ENCODE data around the gene CCDC12. TPM values are rescaled to one million over a fixed set of nuclear protein-coding genes. Genes with fewer than 3 reads are reported as not detected.

The CCDC12 gene
- total RNA-seq, 1 donor from 2014 or later = 50.5 TPM

DNA sequence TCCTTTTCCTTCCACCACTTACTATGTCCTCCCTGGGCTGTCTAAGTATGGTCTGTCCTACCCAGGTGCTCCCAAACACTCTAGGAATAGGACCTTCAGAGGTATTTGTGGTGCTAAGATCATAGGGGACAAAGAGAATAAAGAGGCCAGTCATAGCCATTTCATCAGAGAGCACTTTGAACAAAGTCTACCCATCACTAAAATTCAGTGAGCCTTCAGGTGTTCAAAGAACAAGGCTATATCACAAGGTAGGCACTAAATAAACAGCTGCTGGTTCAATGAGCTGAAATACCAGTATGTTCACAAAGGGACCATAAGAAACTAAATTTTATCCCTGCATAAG lies 41.7 kb upstream of the CCDC12 start:
- peaks cover 12% of the 10 kb centered on the region for H3K4me1 Mint-ChIP-seq
- H3K27me3 Mint-ChIP-seq (ENCODE audit: low read depth) = no peaks in the 10 kb centered on the region
- H3K36me3 Mint-ChIP-seq = peaks cover 16% of the 10 kb centered on the region
- TF ChIP-seq, protein P1, sequence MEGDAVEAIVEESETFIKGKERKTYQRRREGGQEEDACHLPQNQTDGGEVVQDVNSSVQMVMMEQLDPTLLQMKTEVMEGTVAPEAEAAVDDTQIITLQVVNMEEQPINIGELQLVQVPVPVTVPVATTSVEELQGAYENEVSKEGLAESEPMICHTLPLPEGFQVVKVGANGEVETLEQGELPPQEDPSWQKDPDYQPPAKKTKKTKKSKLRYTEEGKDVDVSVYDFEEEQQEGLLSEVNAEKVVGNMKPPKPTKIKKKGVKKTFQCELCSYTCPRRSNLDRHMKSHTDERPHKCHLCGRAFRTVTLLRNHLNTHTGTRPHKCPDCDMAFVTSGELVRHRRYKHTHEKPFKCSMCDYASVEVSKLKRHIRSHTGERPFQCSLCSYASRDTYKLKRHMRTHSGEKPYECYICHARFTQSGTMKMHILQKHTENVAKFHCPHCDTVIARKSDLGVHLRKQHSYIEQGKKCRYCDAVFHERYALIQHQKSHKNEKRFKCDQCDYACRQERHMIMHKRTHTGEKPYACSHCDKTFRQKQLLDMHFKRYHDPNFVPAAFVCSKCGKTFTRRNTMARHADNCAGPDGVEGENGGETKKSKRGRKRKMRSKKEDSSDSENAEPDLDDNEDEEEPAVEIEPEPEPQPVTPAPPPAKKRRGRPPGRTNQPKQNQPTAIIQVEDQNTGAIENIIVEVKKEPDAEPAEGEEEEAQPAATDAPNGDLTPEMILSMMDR (IDR thresholded peaks at IDR 0.05; ENCODE audit: unreplicated experiment) = no peak
- no peaks in the 10 kb centered on the region for H3K9me3 Mint-ChIP-seq
- DNase-seq (ENCODE audit: low spot score in 2 of 2, unreplicated experiment in 2 of 2) = no peak
- no peak overlapping the region for H3K27ac Mint-ChIP-seq
- H3K4me3 Mint-ChIP-seq = no peak overlapping the region

DNA sequence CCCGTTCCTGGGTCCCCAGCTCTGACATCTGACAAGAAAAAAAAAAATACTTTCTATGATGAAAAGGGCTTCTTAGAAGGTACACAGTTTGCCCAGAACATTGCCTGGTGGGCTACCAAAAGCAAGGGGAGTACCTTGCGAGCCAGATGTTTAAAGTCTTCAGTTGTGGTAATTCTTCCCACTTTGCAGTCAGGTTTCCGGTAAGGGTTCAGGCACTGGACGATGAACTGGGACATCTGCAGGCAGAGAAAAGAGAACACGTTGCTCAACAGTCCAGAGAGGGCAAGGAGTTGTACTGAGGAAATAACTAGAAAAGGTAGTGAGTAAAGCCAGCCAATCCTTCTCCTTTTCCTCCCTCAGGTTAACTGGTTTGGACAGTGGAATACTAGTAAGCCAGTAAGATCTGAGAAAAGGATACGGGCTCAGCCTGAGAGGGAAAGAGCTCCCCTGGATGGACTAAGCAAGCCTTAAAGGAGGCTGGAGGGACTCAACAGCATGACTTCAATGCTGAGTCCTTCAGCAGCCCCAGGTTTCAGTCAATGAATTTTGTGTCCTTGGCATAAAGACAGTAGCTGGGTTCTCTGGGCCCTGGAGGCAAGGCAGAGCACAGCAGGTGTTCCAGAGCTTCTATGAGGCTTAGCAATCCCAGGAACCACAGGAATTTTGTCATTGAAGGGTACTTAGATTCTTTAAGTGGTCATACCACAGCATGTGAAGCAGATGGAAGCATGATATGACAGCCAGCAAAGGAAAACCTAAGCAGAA lies 41.1 kb upstream of the CCDC12 start:
- H3K4me1 Mint-ChIP-seq = peaks cover 12% of the 10 kb centered on the region
- TF ChIP-seq, protein P1 (IDR thresholded peaks at IDR 0.05; ENCODE audit: unreplicated experiment) = no peak
- H3K27me3 Mint-ChIP-seq (ENCODE audit: low read depth) = no peaks in the 10 kb centered on the region
- no peaks in the 10 kb centered on the region for H3K9me3 Mint-ChIP-seq
- H3K27ac Mint-ChIP-seq = peak overlapping the region; percentile 73
- no peak for DNase-seq (ENCODE audit: low spot score in 2 of 2, unreplicated experiment in 2 of 2)
- no peak overlapping the region for H3K4me3 Mint-ChIP-seq
- H3K36me3 Mint-ChIP-seq = peaks cover 16% of the 10 kb centered on the region

DNA sequence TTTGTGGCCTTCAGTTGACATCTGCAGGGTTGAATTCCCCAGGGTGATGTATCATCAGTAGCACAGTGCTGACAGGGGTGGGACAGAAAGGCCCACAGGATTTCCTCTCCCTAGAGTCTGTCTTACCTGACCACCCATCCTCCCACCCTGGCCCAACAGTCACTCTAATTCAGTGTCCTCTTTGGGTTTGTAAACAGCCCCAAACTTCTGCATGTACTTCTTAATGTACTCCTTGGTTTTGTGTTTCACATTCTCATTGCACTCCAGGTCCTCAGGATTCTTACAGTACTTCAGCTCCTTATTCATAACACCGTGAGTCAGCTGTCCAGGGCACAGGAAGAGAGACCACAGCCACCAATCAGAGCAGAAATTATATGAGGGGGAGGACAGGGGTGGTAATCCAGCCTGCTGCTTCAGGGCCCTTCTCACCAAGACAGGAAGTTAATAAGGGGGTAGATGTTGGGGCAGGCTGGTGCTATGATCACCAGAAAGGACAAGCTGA lies 40.4 kb upstream of the CCDC12 start:
- Mint-ChIP-seq H3K27ac (peak overlapping the region; percentile 6), H3K36me3 (peaks cover 16% of the 10 kb centered on the region), H3K9me3 (no peaks in the 10 kb centered on the region), H3K4me1 (peaks cover 12% of the 10 kb centered on the region), H3K27me3 (ENCODE audit: low read depth) (no peaks in the 10 kb centered on the region), H3K4me3 (no peak overlapping the region)
- DNase-seq (ENCODE audit: low spot score in 2 of 2, unreplicated experiment in 2 of 2) = no peak
- TF ChIP-seq, protein P1 (IDR thresholded peaks at IDR 0.05; ENCODE audit: unreplicated experiment) = no peak

DNA sequence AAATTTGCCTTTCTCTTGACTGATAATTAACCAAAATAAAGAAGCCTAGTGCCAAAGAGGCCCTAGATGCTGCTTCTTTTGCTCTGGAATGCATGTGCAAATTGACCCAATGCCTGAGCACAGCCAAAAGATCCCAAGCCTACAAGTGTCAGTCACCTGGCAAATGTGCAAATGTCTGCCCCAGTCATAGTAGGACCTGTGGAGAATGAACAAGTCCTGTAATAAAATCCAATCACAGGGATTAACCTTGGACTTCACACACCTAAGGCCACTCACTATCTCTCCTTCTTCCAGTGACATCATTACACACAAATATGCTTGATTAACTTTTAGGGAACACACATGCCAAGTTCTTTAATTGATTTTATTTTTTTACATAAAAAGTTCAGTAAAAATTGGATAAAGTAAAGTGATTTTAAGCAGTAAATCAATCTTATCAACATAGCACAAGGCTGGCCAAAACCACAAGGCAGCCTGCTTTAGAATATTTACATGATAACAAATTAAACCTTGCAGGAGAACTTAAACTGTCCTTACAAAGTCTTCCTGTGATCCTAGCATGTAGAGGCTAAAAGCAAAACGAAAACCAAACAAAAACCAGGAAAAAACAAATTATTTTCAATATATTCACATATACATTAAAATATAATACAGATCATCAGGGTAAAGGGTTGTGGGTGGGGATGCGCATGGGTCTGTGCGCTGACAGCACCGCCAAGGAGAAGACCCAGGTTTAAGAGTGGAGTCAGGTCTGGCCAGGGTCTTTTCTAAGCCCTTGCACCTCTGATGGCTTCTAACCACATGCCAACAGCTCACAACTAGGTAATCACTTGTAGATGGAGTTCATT lies 39.8 kb upstream of the CCDC12 start:
- Mint-ChIP-seq H3K4me1 (peaks cover 12% of the 10 kb centered on the region), H3K9me3 (no peaks in the 10 kb centered on the region), H3K27me3 (ENCODE audit: low read depth) (no peaks in the 10 kb centered on the region), H3K4me3 (no peak overlapping the region), H3K36me3 (peaks cover 16% of the 10 kb centered on the region), H3K27ac (no peak overlapping the region)
- no peak for DNase-seq (ENCODE audit: low spot score in 2 of 2, unreplicated experiment in 2 of 2)
- TF ChIP-seq, protein P1 (IDR thresholded peaks at IDR 0.05; ENCODE audit: unreplicated experiment) = no peak

DNA sequence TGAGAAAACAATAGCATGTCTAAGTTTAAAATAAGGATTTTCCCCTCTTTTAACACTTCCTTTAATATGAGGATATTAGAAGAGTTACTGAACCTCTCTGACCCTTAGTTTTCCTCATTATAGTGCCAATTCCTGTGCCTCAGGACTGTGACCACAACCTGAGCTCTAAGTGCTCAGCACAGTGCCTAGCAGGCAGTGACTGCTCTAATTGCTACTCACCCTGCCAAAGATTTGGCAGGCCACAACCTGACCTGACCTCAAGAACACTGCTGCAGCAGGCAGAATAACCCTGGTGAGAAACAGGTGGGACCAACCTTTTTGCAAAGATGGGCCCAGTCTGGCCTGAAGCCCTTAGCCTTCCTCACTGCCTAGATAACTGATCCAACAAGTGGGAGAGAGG lies 38.6 kb upstream of the CCDC12 start:
- no peaks in the 10 kb centered on the region for H3K9me3 Mint-ChIP-seq
- no peak for DNase-seq (ENCODE audit: low spot score in 2 of 2, unreplicated experiment in 2 of 2)
- H3K4me3 Mint-ChIP-seq = no peak overlapping the region
- H3K27me3 Mint-ChIP-seq (ENCODE audit: low read depth) = no peaks in the 10 kb centered on the region
- H3K27ac Mint-ChIP-seq = no peak overlapping the region
- TF ChIP-seq, protein P1 (IDR thresholded peaks at IDR 0.05; ENCODE audit: unreplicated experiment) = no peak
- H3K4me1 Mint-ChIP-seq = peaks cover 15% of the 10 kb centered on the region
- H3K36me3 Mint-ChIP-seq = peaks cover 16% of the 10 kb centered on the region
